ENCODE data around the gene LMAN2. TPM values are rescaled to one million over a fixed set of nuclear protein-coding genes. Genes with fewer than 3 reads are reported as not detected.

The LMAN2 gene
- total RNA-seq, 1 donor from 2014 or later, result 103 TPM

- Mint-ChIP-seq H3K4me1 (ENCODE audit: low read depth, unreplicated experiment) (peaks cover 19% of the 10 kb centered on the region), H3K4me3 (ENCODE audit: unreplicated experiment) (peak overlapping the region; percentile 35), H3K9me3 (ENCODE audit: unreplicated experiment) (no peaks in the 10 kb centered on the region), H3K27me3 (ENCODE audit: low read depth, unreplicated experiment) (no peaks in the 10 kb centered on the region), H3K36me3 (ENCODE audit: low read depth, unreplicated experiment) (peaks cover 25% of the 10 kb centered on the region), H3K27ac (ENCODE audit: unreplicated experiment) (peak overlapping the region; percentile 69)
- Histone ChIP-seq H3K4me3 (ENCODE audit: insufficient read depth, low read depth, low read length) (no peak overlapping the region), H3K4me2 (ENCODE audit: low read length) (no peak overlapping the region), H3K9me3 (ENCODE audit: insufficient read depth, low read depth, low read length) (no peaks in the 10 kb centered on the region), H3K4me1 (ENCODE audit: insufficient read depth, low read length) (peaks cover 29% of the 10 kb centered on the region), H3K9ac (ENCODE audit: low read length) (no peak overlapping the region), H3K79me2 (ENCODE audit: insufficient read depth, low read length) (peaks cover 38% of the 10 kb centered on the region), H3K36me3 (ENCODE audit: insufficient read depth, low read length) (peaks cover 35% of the 10 kb centered on the region), H4K20me1 (ENCODE audit: insufficient read depth, low read length) (peaks cover 50% of the 10 kb centered on the region), H3K27ac (ENCODE audit: low read depth, low read length) (no peak overlapping the region), H2AFZ (ENCODE audit: low read depth, low read length) (no peak overlapping the region), H3K27me3 (ENCODE audit: insufficient read depth, low read length) (no peaks in the 10 kb centered on the region)
- FAIRE-seq (no peak), DNase-seq (ENCODE audit: low read depth) (no peak)
- TF ChIP-seq EZH2 (IDR thresholded peaks at IDR 0.05; ENCODE audit: insufficient read depth, low read length) (no peak), CTCF (IDR thresholded peaks at IDR 0.05; ENCODE audit: insufficient read depth, low read depth, low read length) (no peak)
Measured at GRCh38 chr5:177299697-177300096, 51.8 kb downstream of the LMAN2 start.

GRCh38 chr5:177297922-177298321 is 53.5 kb downstream of the LMAN2 start:
- Mint-ChIP-seq H3K27me3 (ENCODE audit: low read depth, unreplicated experiment) (no peaks in the 10 kb centered on the region), H3K9me3 (ENCODE audit: unreplicated experiment) (no peaks in the 10 kb centered on the region), H3K36me3 (ENCODE audit: low read depth, unreplicated experiment) (peaks cover 32% of the 10 kb centered on the region), H3K4me3 (ENCODE audit: unreplicated experiment) (no peak overlapping the region), H3K4me1 (ENCODE audit: low read depth, unreplicated experiment) (peaks cover 19% of the 10 kb centered on the region), H3K27ac (ENCODE audit: unreplicated experiment) (peak overlapping the region; percentile 47)
- Histone ChIP-seq H3K9me3 (ENCODE audit: insufficient read depth, low read depth, low read length) (no peaks in the 10 kb centered on the region), H2AFZ (ENCODE audit: low read depth, low read length) (no peak overlapping the region), H3K36me3 (ENCODE audit: insufficient read depth, low read length) (peaks cover 50% of the 10 kb centered on the region), H3K27me3 (ENCODE audit: insufficient read depth, low read length) (no peaks in the 10 kb centered on the region), H3K4me1 (ENCODE audit: insufficient read depth, low read length) (peaks cover 22% of the 10 kb centered on the region), H3K27ac (ENCODE audit: low read depth, low read length) (no peak overlapping the region), H3K9ac (ENCODE audit: low read length) (no peak overlapping the region), H3K4me2 (ENCODE audit: low read length) (no peak overlapping the region), H4K20me1 (ENCODE audit: insufficient read depth, low read length) (peaks cover 43% of the 10 kb centered on the region), H3K4me3 (ENCODE audit: insufficient read depth, low read depth, low read length) (no peak overlapping the region), H3K79me2 (ENCODE audit: insufficient read depth, low read length) (peaks cover 21% of the 10 kb centered on the region)
- no peak for DNase-seq (ENCODE audit: low read depth)
- FAIRE-seq, result no peak
- TF ChIP-seq CTCF (IDR thresholded peaks at IDR 0.05; ENCODE audit: insufficient read depth, low read depth, low read length) (no peak), EZH2 (IDR thresholded peaks at IDR 0.05; ENCODE audit: insufficient read depth, low read length) (no peak)

GRCh38 chr5:177296581-177296980 is 54.9 kb downstream of the LMAN2 start:
- Histone ChIP-seq H3K27me3 (ENCODE audit: insufficient read depth, low read length) (no peaks in the 10 kb centered on the region), H3K9me3 (ENCODE audit: insufficient read depth, low read depth, low read length) (no peaks in the 10 kb centered on the region), H3K27ac (ENCODE audit: low read depth, low read length) (no peak overlapping the region), H3K9ac (ENCODE audit: low read length) (no peak overlapping the region), H4K20me1 (ENCODE audit: insufficient read depth, low read length) (peaks cover 35% of the 10 kb centered on the region), H3K4me3 (ENCODE audit: insufficient read depth, low read depth, low read length) (no peak overlapping the region), H3K36me3 (ENCODE audit: insufficient read depth, low read length) (peaks cover 62% of the 10 kb centered on the region), H2AFZ (ENCODE audit: low read depth, low read length) (no peak overlapping the region), H3K4me1 (ENCODE audit: insufficient read depth, low read length) (peaks cover 10% of the 10 kb centered on the region), H3K79me2 (ENCODE audit: insufficient read depth, low read length) (peaks cover 8% of the 10 kb centered on the region), H3K4me2 (ENCODE audit: low read length) (no peak overlapping the region)
- TF ChIP-seq CTCF (IDR thresholded peaks at IDR 0.05; ENCODE audit: insufficient read depth, low read depth, low read length) (no peak), EZH2 (IDR thresholded peaks at IDR 0.05; ENCODE audit: insufficient read depth, low read length) (no peak)
- DNase-seq (ENCODE audit: low read depth) (no peak), FAIRE-seq (no peak)
- no peak overlapping the region for H3K4me3 Mint-ChIP-seq (ENCODE audit: unreplicated experiment)
- H3K9me3 Mint-ChIP-seq (ENCODE audit: unreplicated experiment), result no peaks in the 10 kb centered on the region
- H3K27me3 Mint-ChIP-seq (ENCODE audit: low read depth, unreplicated experiment), result no peaks in the 10 kb centered on the region
- peak overlapping the region; percentile 8 for H3K27ac Mint-ChIP-seq (ENCODE audit: unreplicated experiment)
- peaks cover 37% of the 10 kb centered on the region for H3K36me3 Mint-ChIP-seq (ENCODE audit: low read depth, unreplicated experiment)
- peaks cover 16% of the 10 kb centered on the region for H3K4me1 Mint-ChIP-seq (ENCODE audit: low read depth, unreplicated experiment)

All from astrocyte (in vitro differentiated cells and primary cell).